Measurements from ENCODE around the gene KRTAP2-1. TPM values are rescaled to one million over a fixed set of nuclear protein-coding genes. Genes with fewer than 3 reads are reported as not detected.
"Not testable (repeated sequence)": the region's sequence is repeated elsewhere in the genome, so short reads cannot be mapped to it uniquely, and the experiment has no call there.

KRTAP2-1 gene
- total and polyA plus RNA-seq, 2 donors = 0.05 TPM; not detected in 1

DNA sequence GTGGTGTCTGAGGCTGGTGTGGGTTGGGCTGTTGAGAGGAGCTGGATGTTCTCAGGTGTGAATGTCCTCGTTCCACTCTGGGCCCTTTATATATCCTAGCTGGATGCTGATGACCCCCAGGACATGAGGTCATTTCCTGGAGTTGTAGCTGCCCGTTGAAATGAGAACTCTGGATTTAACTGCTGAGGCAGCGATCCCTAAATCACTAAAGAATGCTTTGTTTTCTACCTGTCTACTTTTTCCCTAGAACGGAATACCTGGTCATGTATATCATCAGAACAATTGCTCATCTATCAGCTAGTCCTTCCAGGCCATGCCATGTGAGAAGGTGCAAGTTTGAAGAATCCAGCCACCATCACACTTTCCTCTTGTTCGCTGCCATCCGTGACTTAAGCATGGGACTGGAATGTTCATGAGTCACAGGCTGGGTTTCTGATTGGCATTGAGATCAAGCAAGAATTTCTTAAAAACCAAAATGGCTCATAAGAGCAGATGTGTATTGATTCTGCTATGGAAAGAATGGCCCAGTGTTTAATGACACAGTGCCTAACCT, 13.0 kb upstream of the KRTAP2-1 start, which contains the start of gene KRTAP2-3:
Gene KRTAP2-3 (minus strand): TSS at position 63 of the 553 bp plus-strand sequence. CDS start 64 bp downstream, outside the sequence.
- no peaks in the 10 kb centered on the region for H3K4me1 ChIP-seq (ENCODE audit: control insufficient read depth in 2 of 2, insufficient read depth in 2 of 2, low read length in 2 of 2)
- H3K4me3 ChIP-seq (ENCODE audit: low read length in 2 of 2) = no peak within 1 kb of the TSS
- peaks cover 0 to 6% of the 10 kb centered on the region in 2 donors for H3K27me3 ChIP-seq (ENCODE audit: control insufficient read depth in 2 of 2, insufficient read depth in 1 of 2, low read length in 1 of 2)
- no peaks in the 10 kb centered on the region for H3K36me3 ChIP-seq (ENCODE audit: control insufficient read depth in 2 of 2, insufficient read depth in 2 of 2, low read length in 1 of 2)
- no peak for DNase-seq (ENCODE audit: low read depth in 6 of 9, low spot score in 9 of 9)
- H3K9me3 ChIP-seq (ENCODE audit: control insufficient read depth in 2 of 2, insufficient read depth in 1 of 2, low read length in 1 of 2) = no peaks in the 10 kb centered on the region
- WGBS = 82% methylated on average over 6 of the region's 6 CpGs
- no peak within 1 kb of the TSS for H3K27ac ChIP-seq (ENCODE audit: low read depth in 1 of 2, low read length in 1 of 2)

DNA sequence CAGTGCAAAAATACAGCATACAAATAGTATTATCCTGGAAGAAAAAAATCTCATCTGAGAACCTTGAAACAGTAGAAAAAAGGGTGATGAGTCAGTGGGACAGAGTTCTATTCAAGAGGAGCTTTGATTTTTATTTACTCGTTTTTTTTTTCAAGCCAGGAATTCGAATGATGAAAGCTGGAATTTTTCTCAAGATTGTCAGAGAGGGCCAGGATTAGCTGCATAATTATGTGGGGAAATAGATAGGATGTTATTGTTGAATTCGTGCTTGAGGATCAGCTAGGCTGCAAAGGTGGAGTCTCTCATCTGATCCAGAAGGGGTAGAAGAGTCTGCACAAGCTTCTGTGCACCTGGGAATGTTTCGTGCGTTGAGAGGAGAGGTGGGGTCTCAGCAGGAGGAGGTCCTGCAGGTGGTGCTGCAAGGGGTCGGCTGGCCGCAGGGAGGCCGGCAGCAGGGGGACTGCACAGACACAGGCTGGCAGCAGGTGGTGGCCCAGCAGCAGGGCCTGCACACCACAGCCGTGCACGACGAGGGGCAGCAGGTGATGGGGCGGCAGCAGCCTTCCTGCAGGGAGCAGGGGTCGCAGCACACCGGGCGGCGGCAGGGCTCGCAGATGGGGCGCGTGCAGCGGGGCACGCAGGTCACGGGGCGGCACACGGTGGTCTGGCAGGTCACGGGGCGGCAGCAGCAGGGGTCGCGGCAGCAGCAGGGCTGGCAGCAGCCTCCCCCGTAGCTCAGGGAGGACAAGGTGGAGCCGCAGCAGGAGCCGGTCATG, 12.3 kb upstream of the KRTAP2-1 start:
- H3K36me3 ChIP-seq (ENCODE audit: control insufficient read depth in 2 of 2, insufficient read depth in 2 of 2, low read length in 1 of 2); H3K27me3 ChIP-seq (ENCODE audit: control insufficient read depth in 2 of 2, insufficient read depth in 1 of 2, low read length in 1 of 2); H3K4me3 ChIP-seq (ENCODE audit: low read length in 2 of 2); H3K27ac ChIP-seq (ENCODE audit: low read depth in 1 of 2, low read length in 1 of 2); DNase-seq (ENCODE audit: low read depth in 6 of 9, low spot score in 9 of 9); H3K9me3 ChIP-seq (ENCODE audit: control insufficient read depth in 2 of 2, insufficient read depth in 1 of 2, low read length in 1 of 2); H3K4me1 ChIP-seq (ENCODE audit: control insufficient read depth in 2 of 2, insufficient read depth in 2 of 2, low read length in 2 of 2): not testable (repeated sequence)
- WGBS = 62% methylated on average over 10 of the region's 31 CpGs

DNA sequence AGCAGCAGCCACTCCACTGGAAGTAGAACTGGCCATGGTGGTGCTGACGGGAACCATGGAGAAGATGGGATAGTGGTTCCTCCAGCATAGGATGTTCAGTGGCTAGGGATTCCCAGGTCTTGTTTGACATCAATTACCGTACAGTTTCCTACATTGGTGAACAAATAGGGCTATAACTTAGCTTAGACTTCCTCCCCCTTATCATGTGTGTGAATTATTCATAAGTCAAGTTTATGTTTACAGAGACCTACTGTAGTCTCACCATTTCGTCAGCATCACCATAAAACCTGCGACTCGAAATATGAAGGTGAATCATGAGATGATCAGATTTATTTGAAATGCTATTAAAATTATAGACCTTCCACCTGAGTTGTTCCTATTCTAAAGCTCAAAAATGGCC, 11.6 kb upstream of the KRTAP2-1 start:
- DNase-seq (ENCODE audit: low read depth in 6 of 9, low spot score in 9 of 9) = no peak
- Histone ChIP-seq H3K36me3 (ENCODE audit: control insufficient read depth in 2 of 2, insufficient read depth in 2 of 2, low read length in 1 of 2) (no peaks in the 10 kb centered on the region), H3K4me3 (ENCODE audit: low read length in 2 of 2) (no peak overlapping the region), H3K4me1 (ENCODE audit: control insufficient read depth in 2 of 2, insufficient read depth in 2 of 2, low read length in 2 of 2) (no peaks in the 10 kb centered on the region), H3K27me3 (ENCODE audit: control insufficient read depth in 2 of 2, insufficient read depth in 1 of 2, low read length in 1 of 2) (peaks cover 0 to 6% of the 10 kb centered on the region in 2 donors), H3K27ac (ENCODE audit: low read depth in 1 of 2, low read length in 1 of 2) (no peak overlapping the region), H3K9me3 (ENCODE audit: control insufficient read depth in 2 of 2, insufficient read depth in 1 of 2, low read length in 1 of 2) (no peaks in the 10 kb centered on the region)
- 98% methylated on average over 5 of the region's 5 CpGs for WGBS

GRCh38 chr17:41057547-41057946, 10.4 kb upstream of the KRTAP2-1 start:
- DNase-seq (ENCODE audit: low read depth in 6 of 9, low spot score in 9 of 9) = no peak
- Histone ChIP-seq H3K4me1 (ENCODE audit: control insufficient read depth in 2 of 2, insufficient read depth in 2 of 2, low read length in 2 of 2) (no peaks in the 10 kb centered on the region), H3K27ac (ENCODE audit: low read depth in 1 of 2, low read length in 1 of 2) (no peak overlapping the region), H3K36me3 (ENCODE audit: control insufficient read depth in 2 of 2, insufficient read depth in 2 of 2, low read length in 1 of 2) (no peaks in the 10 kb centered on the region), H3K27me3 (ENCODE audit: control insufficient read depth in 2 of 2, insufficient read depth in 1 of 2, low read length in 1 of 2) (peaks cover 0 to 6% of the 10 kb centered on the region in 2 donors), H3K4me3 (ENCODE audit: low read length in 2 of 2) (no peak overlapping the region), H3K9me3 (ENCODE audit: control insufficient read depth in 2 of 2, insufficient read depth in 1 of 2, low read length in 1 of 2) (no peaks in the 10 kb centered on the region)
- 95% methylated on average over 1 of the region's 1 CpG for WGBS

DNA sequence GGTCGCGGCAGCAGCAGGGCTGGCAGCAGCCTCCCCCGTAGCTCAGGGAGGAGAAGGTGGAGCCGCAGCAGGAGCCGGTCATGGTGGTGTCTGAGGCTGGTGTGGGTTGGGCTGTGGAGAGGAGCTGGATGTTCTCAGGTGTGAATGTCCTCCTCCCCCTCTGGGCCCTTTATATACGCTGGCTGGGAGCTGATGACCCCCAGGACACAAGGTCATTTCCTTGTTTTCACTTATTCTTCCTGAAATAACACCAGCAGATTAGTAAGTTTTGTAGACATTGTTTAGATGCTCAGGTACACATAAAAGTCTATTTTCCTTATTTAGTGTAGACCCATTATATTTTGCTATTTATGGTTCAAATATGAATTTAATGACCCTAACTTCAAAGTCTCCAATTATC, 8.0 kb upstream of the KRTAP2-1 start, which contains the start of gene KRTAP2-2:
Gene KRTAP2-2 (minus strand): TSS at position 101 of the 400 bp plus-strand sequence. CDS start 19 bp downstream, at position 82.
- DNase-seq (ENCODE audit: low read depth in 6 of 9, low spot score in 9 of 9); H3K36me3 ChIP-seq (ENCODE audit: control insufficient read depth in 2 of 2, insufficient read depth in 2 of 2, low read length in 1 of 2); H3K27ac ChIP-seq (ENCODE audit: low read depth in 1 of 2, low read length in 1 of 2); H3K4me1 ChIP-seq (ENCODE audit: control insufficient read depth in 2 of 2, insufficient read depth in 2 of 2, low read length in 2 of 2); H3K27me3 ChIP-seq (ENCODE audit: control insufficient read depth in 2 of 2, insufficient read depth in 1 of 2, low read length in 1 of 2); H3K4me3 ChIP-seq (ENCODE audit: low read length in 2 of 2); H3K9me3 ChIP-seq (ENCODE audit: control insufficient read depth in 2 of 2, insufficient read depth in 1 of 2, low read length in 1 of 2): not testable (repeated sequence)
- 97% methylated on average over 1 of the region's 6 CpGs for WGBS

- not testable (repeated sequence) for H3K4me1 ChIP-seq (ENCODE audit: control insufficient read depth in 2 of 2, insufficient read depth in 2 of 2, low read length in 2 of 2); H3K27ac ChIP-seq (ENCODE audit: low read depth in 1 of 2, low read length in 1 of 2); DNase-seq (ENCODE audit: low read depth in 6 of 9, low spot score in 9 of 9); H3K9me3 ChIP-seq (ENCODE audit: control insufficient read depth in 2 of 2, insufficient read depth in 1 of 2, low read length in 1 of 2); H3K27me3 ChIP-seq (ENCODE audit: control insufficient read depth in 2 of 2, insufficient read depth in 1 of 2, low read length in 1 of 2); H3K36me3 ChIP-seq (ENCODE audit: control insufficient read depth in 2 of 2, insufficient read depth in 2 of 2, low read length in 1 of 2); H3K4me3 ChIP-seq (ENCODE audit: low read length in 2 of 2)
- 87% methylated on average over 9 of the region's 9 CpGs for WGBS
Measured at GRCh38 chr17:41054556-41054955, 7.4 kb upstream of the KRTAP2-1 start.

DNA sequence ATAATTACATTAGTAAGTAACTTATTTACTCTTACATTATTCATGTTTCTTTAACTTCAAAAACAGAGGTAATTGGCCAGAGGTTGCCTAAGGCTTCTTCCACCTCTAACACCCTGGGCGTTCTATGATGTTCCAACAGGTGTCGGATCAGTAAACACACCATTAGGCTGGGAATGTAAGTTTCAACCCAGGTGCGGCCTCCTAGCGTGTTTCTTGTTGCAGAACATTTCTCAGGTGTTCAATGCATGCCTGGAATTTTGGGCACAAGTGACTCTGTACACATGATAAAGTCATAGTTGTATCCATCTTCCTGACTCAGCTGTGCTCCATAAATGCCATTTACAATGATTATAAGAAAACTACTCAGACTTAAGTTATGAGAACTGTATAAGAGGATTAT, 6.9 kb upstream of the KRTAP2-1 start:
- no peak overlapping the region for H3K4me3 ChIP-seq (ENCODE audit: low read length in 2 of 2)

DNA sequence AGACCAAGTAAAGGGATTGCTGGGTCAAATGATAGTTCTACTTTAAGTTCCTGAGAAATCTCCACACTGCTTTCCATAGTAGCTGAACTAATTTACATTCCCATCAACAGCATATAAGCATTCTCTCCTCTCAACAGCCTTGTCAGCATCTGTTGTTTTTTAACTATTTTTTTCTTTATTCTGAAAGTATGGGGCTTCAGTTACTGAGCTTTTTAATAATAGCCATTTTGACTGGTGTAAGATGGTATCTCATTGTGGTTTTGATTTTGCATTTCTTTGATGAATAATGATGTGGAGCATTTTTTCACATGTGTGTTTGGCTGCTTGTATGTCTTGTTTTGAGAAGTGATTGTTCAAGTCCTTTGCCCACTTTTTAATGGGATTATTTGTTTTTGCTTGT, 5.5 kb upstream of the KRTAP2-1 start:
- no peak for DNase-seq (ENCODE audit: low read depth in 6 of 9, low spot score in 9 of 9)
- H3K27me3 ChIP-seq (ENCODE audit: control insufficient read depth in 2 of 2, insufficient read depth in 1 of 2, low read length in 1 of 2) = peaks cover 0 to 2% of the 10 kb centered on the region in 2 donors
- H3K36me3 ChIP-seq (ENCODE audit: control insufficient read depth in 2 of 2, insufficient read depth in 2 of 2, low read length in 1 of 2) = no peaks in the 10 kb centered on the region
- H3K4me1 ChIP-seq (ENCODE audit: control insufficient read depth in 2 of 2, insufficient read depth in 2 of 2, low read length in 2 of 2) = no peaks in the 10 kb centered on the region
- H3K4me3 ChIP-seq (ENCODE audit: low read length in 2 of 2) = no peak overlapping the region
- H3K27ac ChIP-seq (ENCODE audit: low read depth in 1 of 2, low read length in 1 of 2) = no peak overlapping the region
- H3K9me3 ChIP-seq (ENCODE audit: control insufficient read depth in 2 of 2, insufficient read depth in 1 of 2, low read length in 1 of 2) = no peaks in the 10 kb centered on the region

More for the DNA sequence above, 6.9 kb upstream of the KRTAP2-1 start:
- Histone ChIP-seq H3K27me3 (ENCODE audit: control insufficient read depth in 2 of 2, insufficient read depth in 1 of 2, low read length in 1 of 2) (no peaks in the 10 kb centered on the region), H3K4me1 (ENCODE audit: control insufficient read depth in 2 of 2, insufficient read depth in 2 of 2, low read length in 2 of 2) (no peaks in the 10 kb centered on the region), H3K27ac (ENCODE audit: low read depth in 1 of 2, low read length in 1 of 2) (no peak overlapping the region), H3K36me3 (ENCODE audit: control insufficient read depth in 2 of 2, insufficient read depth in 2 of 2, low read length in 1 of 2) (no peaks in the 10 kb centered on the region), H3K9me3 (ENCODE audit: control insufficient read depth in 2 of 2, insufficient read depth in 1 of 2, low read length in 1 of 2) (no peaks in the 10 kb centered on the region)
- 95% methylated on average over 4 of the region's 4 CpGs for WGBS
- DNase-seq (ENCODE audit: low read depth in 6 of 9, low spot score in 9 of 9) = no peak

GRCh38 chr17:41049110-41049509, 2.0 kb upstream of the KRTAP2-1 start:
- Histone ChIP-seq H3K27ac (ENCODE audit: low read depth in 1 of 2, low read length in 1 of 2) (no peak overlapping the region), H3K9me3 (ENCODE audit: control insufficient read depth in 2 of 2, insufficient read depth in 1 of 2, low read length in 1 of 2) (no peaks in the 10 kb centered on the region), H3K36me3 (ENCODE audit: control insufficient read depth in 2 of 2, insufficient read depth in 2 of 2, low read length in 1 of 2) (no peaks in the 10 kb centered on the region), H3K27me3 (ENCODE audit: control insufficient read depth in 2 of 2, insufficient read depth in 1 of 2, low read length in 1 of 2) (peaks cover 0 to 3% of the 10 kb centered on the region in 2 donors), H3K4me3 (ENCODE audit: low read length in 2 of 2) (no peak overlapping the region), H3K4me1 (ENCODE audit: control insufficient read depth in 2 of 2, insufficient read depth in 2 of 2, low read length in 2 of 2) (no peaks in the 10 kb centered on the region)
- DNase-seq (ENCODE audit: low read depth in 6 of 9, low spot score in 9 of 9) = no peak
- 81% methylated on average over 2 of the region's 2 CpGs for WGBS
